HG03520 (cell line): ENCODE measurements around the gene POLR1B.
"Not testable (repeated sequence)": the region's sequence is repeated elsewhere in the genome, so short reads cannot be mapped to it uniquely, and the experiment has no call there.

Source experiments
- ATAC-seq: cut with Tn5 transposase; IDR thresholded peaks from one replicate; pipeline ENCODE4 v1.9.1; 2021; ENCODE audit warnings: mild to moderate bottlenecking, moderate library complexity; ENCODE audit not compliant: unreplicated experiment

POLR1B gene

DNA sequence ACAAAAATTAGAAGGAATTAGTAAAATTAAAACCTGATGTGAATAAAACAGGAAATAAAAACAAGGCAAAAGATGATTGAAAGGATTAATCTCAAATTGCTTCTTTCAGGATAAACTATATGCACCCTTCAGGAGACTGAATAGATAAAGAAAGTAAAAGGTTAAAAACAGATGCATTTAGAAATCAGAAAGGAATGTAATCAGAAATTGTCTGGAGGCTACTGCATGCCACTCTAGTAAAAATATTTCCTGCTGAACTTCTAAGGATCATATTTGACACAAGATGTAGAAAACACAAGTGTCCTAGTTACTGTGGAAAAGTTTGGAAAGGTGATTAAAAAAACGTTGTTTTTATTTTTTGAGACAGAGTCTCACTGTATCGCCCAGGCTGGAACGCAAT lies 58.4 kb downstream of the POLR1B start:
- no peak for ATAC-seq

DNA sequence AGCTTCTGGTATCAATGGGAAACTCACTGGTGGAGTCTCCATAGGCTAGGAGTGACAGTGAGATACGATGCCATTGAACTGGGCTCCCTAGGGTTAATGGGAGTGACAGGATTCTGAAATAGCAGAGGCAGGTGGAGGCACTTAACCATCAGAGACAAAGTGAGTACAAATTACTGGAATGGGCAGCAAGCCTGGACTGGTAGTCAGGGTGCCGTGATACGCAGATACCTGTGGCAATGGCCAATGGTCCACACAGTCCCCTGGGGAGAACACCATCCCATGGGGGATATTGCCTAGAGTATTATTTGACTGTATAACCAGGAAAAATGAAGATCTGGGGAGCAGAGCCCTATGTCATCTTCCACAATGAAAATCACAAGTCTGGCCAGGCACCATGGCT lies 59.5 kb downstream of the POLR1B start:
- ATAC-seq: no peak

DNA sequence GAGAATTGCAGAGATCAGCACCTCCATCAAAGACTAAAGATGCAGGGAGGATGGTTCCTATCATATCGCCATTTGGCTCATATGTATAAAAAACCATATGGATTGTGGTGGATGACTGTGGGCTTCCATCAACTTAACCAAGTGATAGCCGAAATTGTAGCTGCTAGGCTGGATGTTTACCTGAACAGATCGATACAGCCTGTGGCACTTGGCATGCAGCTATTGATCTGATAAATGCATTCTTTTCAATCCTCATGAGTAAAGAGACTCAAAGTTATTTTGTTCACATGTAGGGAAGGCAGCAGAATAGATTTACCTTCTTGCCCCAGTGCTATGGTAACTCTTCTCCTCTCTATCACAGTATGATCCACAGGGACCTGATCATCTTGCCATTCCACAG lies 60.7 kb downstream of the POLR1B start:
- no peak for ATAC-seq

DNA sequence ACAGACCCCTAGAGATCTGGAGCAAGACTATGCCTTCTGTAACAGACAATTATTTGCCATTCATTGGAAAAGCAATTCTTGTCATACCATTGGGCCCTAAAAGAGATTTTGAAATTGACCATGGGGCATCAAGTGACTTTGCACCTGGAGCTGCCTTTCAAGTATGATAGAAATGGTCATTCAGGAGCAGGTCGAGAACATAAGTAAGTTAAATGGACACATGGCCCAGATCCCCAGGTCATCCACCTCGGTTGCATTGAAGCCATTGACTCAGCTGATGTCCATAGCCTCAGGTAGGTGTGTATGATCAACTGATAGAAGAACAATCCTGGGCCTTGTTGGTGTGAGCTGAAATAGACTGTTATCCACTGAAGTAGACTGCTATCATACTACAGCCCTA lies 61.5 kb downstream of the POLR1B start:
- no peak for ATAC-seq

DNA sequence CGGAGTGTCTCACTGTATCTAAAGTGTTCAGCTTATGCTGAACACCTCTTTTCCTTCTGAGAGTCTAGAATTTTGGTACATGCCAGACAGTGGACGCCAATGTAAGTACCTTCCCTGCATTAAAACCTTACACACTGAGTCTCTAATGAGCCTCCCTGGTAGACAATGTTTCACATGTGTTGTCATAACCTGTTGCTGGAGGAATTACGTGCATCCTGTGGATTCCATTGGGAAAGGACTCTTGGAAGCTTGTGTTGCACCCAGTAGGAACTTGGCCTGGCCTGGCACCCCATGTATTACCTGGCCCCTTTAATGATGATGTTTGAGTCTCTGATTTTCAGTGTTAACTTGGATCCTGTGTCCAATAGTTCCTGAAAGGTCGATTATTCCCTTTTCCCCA lies 62.7 kb downstream of the POLR1B start:
- no peak for ATAC-seq

DNA sequence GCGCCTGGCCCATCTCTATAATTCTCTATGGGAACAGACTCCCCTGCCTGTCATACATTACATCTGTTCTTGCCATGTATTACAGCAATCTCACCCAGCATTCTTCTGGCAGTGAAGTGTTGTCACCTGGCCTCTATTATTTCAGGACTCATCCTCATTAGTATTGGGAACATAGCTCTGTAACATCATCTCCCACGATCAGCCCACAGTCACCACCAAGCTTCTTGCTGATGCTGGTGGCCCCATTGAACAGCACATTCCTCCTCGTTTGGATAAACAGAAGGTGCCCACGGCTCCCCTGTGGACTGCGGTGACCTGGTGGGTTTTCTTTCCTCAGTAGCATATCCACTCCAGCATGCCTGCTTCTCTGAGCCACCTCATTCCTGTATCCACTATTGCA lies 63.7 kb downstream of the POLR1B start:
- no peak for ATAC-seq

DNA sequence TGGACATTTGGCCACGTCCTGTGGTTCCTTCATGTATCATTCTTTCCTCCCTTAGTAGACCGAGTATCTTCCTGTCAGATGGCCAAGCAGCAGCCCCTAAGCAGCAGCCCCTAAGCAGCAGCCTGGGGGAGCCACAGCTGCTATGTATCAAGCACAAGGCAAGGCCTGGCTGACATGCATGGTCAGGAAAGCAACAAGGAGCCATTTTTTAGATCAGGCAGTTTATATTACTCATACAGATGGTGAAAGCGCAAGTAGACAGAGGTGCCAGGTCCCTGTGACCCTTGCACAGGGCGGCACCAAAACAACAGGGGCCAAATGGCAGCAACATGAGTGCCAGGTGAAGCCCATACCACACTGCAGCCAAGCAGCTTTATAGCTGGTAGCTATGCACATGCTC lies 64.3 kb downstream of the POLR1B start:
- ATAC-seq: no peak

DNA sequence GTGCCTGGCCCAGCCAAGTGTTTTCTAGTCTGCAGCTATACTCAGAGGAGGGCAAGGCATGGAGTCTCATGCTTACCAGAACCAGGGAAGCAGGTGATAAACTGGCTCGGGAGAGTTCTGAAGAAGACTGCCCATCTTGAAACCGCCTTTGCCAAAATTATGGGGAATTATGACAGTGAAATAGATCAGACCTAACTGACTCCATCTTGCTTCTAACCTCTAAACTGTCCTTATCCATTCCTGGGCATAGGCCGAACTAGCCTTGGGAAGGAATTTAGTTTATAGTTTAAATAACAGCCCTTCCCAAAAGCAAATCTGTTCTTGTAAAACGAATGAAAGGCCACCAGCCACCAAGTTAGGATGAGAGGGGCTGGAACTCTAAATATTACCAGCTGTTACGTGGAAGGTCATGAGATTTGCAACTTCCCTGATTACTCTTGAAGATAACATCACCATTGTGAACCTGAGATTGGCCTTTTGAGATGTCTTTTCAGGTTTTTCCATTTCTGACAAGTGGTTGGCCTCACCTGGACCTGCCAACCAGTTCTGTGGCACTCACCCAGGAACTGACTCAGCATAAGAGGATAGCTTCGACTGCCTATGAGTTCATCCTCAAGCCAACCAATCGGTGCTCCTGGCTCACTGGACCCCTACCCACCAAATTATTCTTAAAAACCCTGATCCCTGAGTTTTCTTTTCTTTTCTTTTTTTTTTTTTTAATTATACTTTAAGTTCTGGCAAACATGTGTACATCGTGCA lies 65.6 kb downstream of the POLR1B start:
- no peak for ATAC-seq

DNA sequence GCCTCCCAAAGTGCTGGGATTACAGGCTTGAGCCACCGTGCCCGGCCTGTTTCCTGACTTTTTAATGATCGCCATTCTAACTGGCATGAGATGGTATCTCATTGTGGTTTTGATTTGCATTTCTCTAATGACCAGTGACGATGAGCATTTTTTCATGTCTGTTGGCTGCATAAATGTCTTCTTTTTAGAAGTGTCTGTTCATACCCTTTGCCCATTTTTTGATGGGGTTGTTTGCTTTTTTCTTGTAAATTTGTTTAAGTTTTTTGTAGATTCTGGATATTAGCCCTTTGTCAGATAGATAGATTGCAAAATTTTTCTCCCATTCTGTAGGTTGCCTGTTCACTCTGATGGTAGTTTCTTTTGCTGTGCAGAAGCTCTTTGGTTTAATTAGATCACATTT lies 67.1 kb downstream of the POLR1B start:
- ATAC-seq: not testable (repeated sequence)

DNA sequence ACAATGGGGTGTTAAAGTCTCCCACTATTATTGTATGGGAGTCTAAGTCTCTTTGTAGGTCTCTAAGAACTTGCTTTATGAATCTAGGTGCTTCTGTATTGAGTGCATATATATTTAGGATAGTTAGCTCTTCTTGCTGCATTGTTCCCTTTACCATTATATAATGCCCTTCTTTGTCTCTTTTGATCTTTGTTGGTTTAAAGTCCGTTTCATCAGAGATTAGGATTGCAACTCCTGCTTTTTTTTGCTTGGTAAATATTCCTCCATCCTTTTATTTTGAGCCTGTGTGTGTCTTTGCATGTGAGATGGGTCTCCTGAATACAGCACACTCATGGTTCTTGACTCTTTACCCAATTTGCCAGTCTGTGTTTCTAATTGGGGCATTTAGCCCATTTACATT lies 70.0 kb downstream of the POLR1B start:
- not testable (repeated sequence) for ATAC-seq

DNA sequence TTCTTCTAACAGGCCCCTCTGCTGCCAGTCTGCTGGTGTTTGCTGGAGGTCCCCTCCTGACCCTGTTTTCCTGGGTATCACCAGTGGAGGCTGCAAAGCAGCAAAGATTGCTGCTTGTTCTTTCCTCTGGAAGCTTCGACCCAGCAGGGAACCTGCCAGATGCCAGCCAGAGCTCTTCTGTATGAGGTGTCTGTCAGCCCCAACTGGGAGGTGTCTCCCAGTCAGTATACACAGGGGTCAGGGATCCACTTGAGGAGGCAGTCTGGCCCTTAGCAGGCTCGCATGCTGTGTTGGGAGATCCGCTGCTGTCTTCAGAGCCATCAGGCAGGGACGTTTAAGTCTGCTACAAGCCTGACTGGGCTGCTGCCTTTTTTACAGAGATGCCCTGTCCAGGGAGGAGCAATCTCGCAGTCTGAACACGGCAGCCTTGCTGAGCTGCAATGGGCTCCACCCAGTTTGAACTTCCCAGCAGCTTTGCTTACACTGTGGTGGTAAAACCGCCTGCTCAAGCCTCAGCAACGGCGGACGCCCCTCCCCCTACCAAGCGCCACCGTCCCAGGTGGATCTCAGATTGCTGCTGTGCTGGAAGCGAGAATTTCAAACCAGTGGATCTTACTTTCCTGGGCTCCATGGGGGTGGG lies 72.1 kb downstream of the POLR1B start:
- no peak for ATAC-seq

DNA sequence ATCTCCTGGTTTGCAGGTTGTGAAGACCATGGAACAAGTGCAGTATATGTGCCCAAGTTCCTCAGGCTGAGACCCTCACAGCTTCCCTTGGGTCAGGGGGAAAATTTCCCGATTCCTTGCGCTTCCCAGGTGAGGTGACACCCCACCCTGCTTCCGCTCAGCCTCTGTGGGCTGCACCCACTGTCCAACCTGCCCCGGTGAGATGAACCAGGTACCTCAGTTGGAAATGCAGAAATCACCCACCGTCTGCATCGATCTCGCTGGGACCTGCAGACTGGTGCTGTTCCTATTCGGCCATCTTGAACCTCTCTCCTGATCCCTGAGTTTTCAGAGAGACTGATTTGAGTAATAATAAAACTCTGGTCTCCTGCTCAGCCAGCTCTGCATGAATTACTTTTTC lies 72.8 kb downstream of the POLR1B start:
- ATAC-seq: no peak

DNA sequence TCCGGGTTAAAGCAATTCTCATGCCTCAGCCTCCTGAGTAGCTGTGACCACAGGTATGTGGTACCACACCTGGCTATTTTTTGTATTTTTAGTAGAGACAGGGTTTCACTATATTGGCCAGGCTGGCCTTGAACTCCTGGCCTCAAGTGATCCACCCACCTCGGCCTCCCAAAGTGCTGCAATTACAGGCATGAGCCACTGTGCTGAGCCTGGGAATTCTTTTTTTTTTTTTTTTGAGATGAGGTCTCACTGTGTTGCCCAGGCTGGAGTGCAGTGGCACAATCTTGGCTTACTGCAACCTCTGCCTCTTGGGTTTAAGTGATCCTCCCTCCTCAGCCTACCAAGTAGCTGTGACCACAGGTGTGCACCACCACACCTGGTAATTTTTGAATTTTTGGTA lies 73.5 kb downstream of the POLR1B start:
- not testable (repeated sequence) for ATAC-seq

DNA sequence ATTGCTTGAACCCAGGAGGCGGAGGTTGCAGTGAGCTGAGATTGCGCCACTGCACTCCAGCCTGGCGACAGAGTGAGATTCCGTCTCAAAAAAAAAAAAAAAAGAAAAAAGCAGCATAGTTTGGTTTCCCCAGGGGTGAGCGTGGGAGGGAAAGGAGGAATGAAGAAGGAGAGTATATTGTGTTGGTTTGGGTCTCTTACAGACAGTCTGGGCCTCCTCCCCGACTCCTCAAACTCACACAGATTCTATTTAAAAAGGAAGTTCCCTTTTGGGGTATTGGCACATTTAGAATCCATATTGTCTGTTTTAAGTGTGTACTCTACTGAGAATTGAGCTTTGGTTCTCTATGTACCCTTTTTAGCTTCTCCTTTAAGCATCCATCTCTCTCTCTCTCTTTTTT lies 76.1 kb downstream of the POLR1B start:
- ATAC-seq: no peak

DNA sequence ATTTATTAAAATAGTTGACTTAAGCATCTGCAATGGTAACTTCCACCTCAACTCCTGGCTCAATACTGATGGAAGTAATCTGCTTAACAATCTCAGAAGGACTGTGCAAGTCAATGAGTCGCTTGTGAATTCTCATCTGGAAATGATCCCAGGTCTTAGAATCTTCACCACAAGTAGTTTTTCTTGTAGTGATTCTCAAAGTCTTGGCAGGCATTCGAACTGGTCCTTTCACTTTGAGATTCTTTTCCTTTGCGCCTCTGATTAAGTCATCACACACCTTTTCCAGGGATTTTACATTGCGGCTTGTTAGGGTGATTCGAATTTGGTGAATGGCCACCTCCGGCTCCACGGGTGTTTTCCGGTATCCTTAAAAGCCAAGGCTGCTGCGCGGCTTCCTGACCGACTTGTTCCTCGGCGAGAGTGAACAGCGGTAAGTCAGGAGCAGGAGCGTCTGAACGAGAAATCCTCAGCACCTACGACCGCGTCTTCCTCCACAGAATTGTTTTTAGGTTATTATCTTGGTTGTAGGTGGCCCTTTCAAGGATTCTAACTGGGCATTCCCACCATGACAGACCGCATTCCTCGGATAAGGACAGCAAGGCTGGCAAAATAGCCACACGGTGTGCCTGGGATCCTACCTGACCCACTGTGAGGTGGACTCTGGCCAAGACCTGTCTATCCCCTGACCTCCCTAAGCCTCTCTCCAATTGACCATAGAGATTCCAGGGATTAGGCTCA lies 79.7 kb downstream of the POLR1B start:
- no peak for ATAC-seq

DNA sequence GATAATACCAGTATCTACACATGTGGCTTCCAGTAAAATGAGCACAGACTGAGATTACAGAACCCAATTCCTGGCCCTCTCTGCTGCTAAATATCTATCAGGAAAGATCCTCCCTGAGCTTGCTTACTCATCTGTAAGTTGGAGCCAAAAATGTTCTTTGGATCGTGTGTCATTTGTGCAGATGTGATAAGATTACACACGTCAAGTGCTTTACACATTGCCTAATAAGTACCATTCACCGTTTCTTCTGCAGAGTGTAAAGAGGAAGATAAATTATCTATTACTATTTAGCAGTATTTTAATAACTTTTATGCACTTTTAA lies 80.2 kb downstream of the POLR1B start:
- no peak for ATAC-seq

DNA sequence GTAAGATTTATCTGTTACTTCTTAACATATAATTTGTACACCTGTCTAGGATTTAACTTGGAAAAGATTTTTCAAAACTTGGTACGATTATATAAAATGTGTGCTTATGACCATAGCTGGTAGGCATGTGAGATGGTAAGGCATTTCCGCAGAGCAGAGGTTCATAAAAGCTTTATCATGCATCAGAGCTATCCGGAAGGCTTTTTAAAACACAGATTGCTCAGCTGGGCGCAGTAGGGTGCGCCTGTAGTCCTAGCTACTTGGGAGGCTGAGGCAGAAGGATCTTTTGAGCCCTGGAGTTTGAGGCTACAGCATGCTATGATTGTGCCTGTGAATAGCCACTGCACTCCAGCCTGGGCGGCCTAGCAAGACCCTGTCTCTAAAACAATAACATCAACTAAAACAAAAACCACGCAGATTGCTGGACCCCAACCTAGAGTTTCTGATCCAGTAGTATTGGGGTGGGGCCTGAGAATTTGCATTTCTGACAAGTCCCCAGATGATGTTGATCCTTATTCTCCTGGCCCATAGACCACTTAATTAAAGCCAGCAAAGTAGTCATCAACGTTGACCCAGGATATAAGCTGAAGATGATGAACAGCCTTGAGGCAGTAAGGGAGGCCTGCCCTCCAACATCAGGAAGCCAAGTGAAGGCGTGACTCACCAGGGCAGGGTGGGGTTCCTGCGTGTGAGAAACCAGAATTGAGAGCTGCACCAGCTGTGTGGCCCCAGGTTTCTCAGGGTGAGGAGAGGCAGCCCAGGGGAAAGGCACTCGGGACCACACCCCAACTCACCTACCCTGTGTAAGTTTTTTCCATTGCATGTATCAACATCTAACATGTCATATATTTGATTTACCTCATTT lies 81.9 kb downstream of the POLR1B start:
- no peak for ATAC-seq

DNA sequence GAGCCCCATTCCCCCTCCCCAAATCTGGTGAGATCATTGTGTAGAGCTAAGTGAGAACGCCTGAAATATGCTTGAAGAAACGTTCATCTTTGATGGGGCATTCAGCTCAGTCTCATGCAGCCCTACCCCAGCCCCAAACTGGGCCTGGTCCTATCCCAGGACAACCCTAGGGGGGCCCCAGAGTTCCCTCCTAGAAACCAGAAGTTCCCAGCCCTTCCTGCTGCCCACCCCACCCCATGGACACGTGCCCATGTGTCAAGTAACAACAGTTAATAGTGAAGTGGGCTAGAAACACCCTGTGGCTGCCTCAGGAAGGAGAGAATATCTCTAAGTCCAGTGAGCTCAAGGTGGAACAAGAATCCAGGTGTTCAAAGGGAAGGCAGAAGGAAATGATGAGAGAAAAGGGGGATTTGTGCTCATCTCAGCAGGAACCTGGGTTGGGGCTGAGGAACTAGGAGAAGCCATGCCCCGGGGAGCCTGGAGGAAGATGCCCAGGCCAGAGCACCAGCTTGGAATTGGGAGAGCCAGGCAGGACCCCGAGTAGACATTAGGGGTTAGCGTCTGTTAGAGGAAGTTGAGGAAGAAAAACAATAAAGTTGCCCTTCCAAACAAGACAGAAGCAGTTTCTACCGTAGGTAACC lies 83.3 kb downstream of the POLR1B start:
- no peak for ATAC-seq

DNA sequence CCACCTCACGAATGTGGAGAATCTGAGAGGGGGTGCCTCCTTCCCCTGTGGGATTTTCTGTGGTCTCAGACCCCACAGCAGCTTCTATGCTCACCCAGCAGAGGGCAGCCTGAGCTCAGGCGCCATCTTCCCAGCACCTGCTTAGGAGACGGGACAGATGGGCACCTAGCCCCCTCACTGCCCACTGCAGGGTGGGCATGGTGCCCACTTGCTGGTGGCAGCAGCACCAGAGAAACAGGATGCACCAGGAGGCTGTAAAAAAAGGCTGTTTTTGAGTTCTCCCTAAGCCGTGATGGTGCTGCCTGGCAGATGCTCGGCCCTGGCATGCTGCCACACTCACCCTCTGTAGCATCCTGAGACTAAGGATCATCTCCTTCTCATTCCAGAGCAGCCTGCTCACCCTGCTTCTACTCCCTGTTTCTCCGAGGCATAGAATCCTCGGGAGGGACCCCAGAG lies 84.4 kb downstream of the POLR1B start:
- ATAC-seq: no peak
